Mesenchymal stem cell (in vitro differentiated cells and primary cell): Measurements from ENCODE around the gene FRYL. TPM values are rescaled to one million over a fixed set of nuclear protein-coding genes. Genes with fewer than 3 reads are reported as not detected.

Source experiments
- DNase-seq: peaks from one replicate; pipeline ENCODE4 v3.0.0-alpha.2; 2013
- H2AFZ ChIP-seq: one replicate; pipeline ENCODE4 v1.6.1; 2013; ENCODE audit warnings: low read depth, mild to moderate bottlenecking, control low read depth, inconsistent platforms, low read length, moderate library complexity
- H2AK5ac ChIP-seq: 2 replicates; pipeline ENCODE4 v1.6.1; 2013; ENCODE audit warnings: low read length, moderate library complexity, mild to moderate bottlenecking, inconsistent platforms; ENCODE audit not compliant: severe bottlenecking
- H2BK120ac ChIP-seq: one replicate; pipeline ENCODE4 v1.6.1; 2013; ENCODE audit warnings: low read depth, mild to moderate bottlenecking, inconsistent platforms, low read length, moderate library complexity
- H2BK12ac ChIP-seq, 2 experiments: one replicate each; pipeline ENCODE4 v1.6.1; 2013; ENCODE audit warnings: inconsistent platforms in 2 of 2, low read length in 2 of 2, mild to moderate bottlenecking in 2 of 2, moderate library complexity in 2 of 2, control low read depth in 1 of 2
- H2BK15ac ChIP-seq: one replicate; pipeline ENCODE4 v1.6.1; 2013; ENCODE audit warnings: mild to moderate bottlenecking, low read depth, inconsistent platforms; ENCODE audit not compliant: poor library complexity, severe bottlenecking
- H2BK5ac ChIP-seq: 2 replicates; pipeline ENCODE4 v1.6.1; 2013; ENCODE audit warnings: low read depth, mild to moderate bottlenecking, low read length, control low read depth, inconsistent platforms; ENCODE audit not compliant: poor library complexity, severe bottlenecking
- H3K14ac ChIP-seq, 2 experiments: one replicate each; pipeline ENCODE4 v1.6.1; 2013; ENCODE audit warnings: inconsistent platforms in 2 of 2, low read length in 2 of 2, control low read depth in 1 of 2, mild to moderate bottlenecking in 1 of 2, moderate library complexity in 1 of 2
- H3K18ac ChIP-seq, 2 experiments: one replicate each; pipeline ENCODE4 v1.6.1; 2013; ENCODE audit warnings: inconsistent platforms in 2 of 2, low read length in 2 of 2, control low read depth in 1 of 2, low read depth in 1 of 2, mild to moderate bottlenecking in 1 of 2
- H3K23ac ChIP-seq, 2 experiments: one replicate each; pipeline ENCODE4 v1.6.1; 2013; ENCODE audit warnings: inconsistent platforms in 2 of 2, low read length in 2 of 2, mild to moderate bottlenecking in 2 of 2, moderate library complexity in 2 of 2, control low read depth in 1 of 2
- H3K27ac ChIP-seq: 2 replicates; pipeline ENCODE4 v1.5.1; 2013; ENCODE audit warnings: mild to moderate bottlenecking, moderate library complexity, low read length, control low read depth, inconsistent platforms; ENCODE audit not compliant: poor library complexity, severe bottlenecking
- H3K27me3 ChIP-seq, 2 experiments: 2 replicates each; pipeline versions ENCODE4 v1.6.1 to v1.7.0; 2013; ENCODE audit warnings: low read length in 2 of 2, mild to moderate bottlenecking in 2 of 2, moderate library complexity in 2 of 2, control low read depth in 1 of 2, inconsistent platforms in 1 of 2; ENCODE audit not compliant: control insufficient read depth in 1 of 2, insufficient read depth in 1 of 2
- H3K36me3 ChIP-seq, 2 experiments: 2 replicates each; pipeline versions ENCODE4 v1.6.1 to v1.7.0; 2013; ENCODE audit warnings: low read length in 2 of 2, control low read depth in 1 of 2, inconsistent platforms in 1 of 2, low read depth in 1 of 2, mild to moderate bottlenecking in 1 of 2; ENCODE audit not compliant: insufficient read depth in 2 of 2, control insufficient read depth in 1 of 2
- H3K4ac ChIP-seq, 2 experiments: one replicate each; pipeline ENCODE4 v1.6.1; 2013; ENCODE audit warnings: inconsistent platforms in 2 of 2, low read length in 2 of 2, mild to moderate bottlenecking in 2 of 2, moderate library complexity in 2 of 2, control low read depth in 1 of 2, low read depth in 1 of 2
- H3K4me1 ChIP-seq: 2 replicates; pipeline ENCODE4 v1.6.1; 2013; ENCODE audit warnings: low read depth, low read length, control low read depth; ENCODE audit not compliant: control insufficient read depth, insufficient read depth
- H3K4me2 ChIP-seq: 2 replicates; pipeline ENCODE4 v1.6.1; 2013; ENCODE audit warnings: low read length, mild to moderate bottlenecking, inconsistent platforms; ENCODE audit not compliant: poor library complexity, severe bottlenecking
- H3K4me3 ChIP-seq, 2 experiments: 2 replicates each; pipeline versions ENCODE4 v1.5.1 to v1.7.0; 2013; ENCODE audit warnings: low read length in 2 of 2, mild to moderate bottlenecking in 2 of 2, control low read depth in 1 of 2, low read depth in 1 of 2; ENCODE audit not compliant: insufficient read depth in 1 of 2
- H3K79me1 ChIP-seq: replicated peaks from 2 replicates; pipeline ENCODE4 v1.6.1; 2013; ENCODE audit warnings: mild to moderate bottlenecking, control low read depth, low read length, inconsistent platforms; ENCODE audit not compliant: poor library complexity, severe bottlenecking
- H3K9ac ChIP-seq: 2 replicates; pipeline ENCODE4 v1.7.0; 2013; ENCODE audit warnings: mild to moderate bottlenecking, low read length, moderate library complexity
- H3K9me3 ChIP-seq: 2 replicates; pipeline ENCODE4 v1.7.0; 2013; ENCODE audit warnings: mild to moderate bottlenecking, low read length; ENCODE audit not compliant: control insufficient read depth
- H4K8ac ChIP-seq: one replicate; pipeline ENCODE4 v1.6.1; 2013; ENCODE audit warnings: inconsistent platforms, mild to moderate bottlenecking, low read length, moderate library complexity
- H4K91ac ChIP-seq: one replicate; pipeline ENCODE4 v1.6.1; 2013; ENCODE audit warnings: mild to moderate bottlenecking, low read length, inconsistent platforms
- WGBS: methylation state at CpG from one replicate; pipeline ENCODE4 v1.1.7; 2013; ENCODE audit warnings: mixed read lengths; 5-methylcytosine and 5-hydroxymethylcytosine counted together
- small RNA-seq: library from polyadenylated mRNA; stranded (forward); fragments of <200 nt; extraction: miRNeasy Mini kit (QIAGEN cat#:217004); gene quantifications from one replicate; pipeline ENCODE3, GENCODE V24; 2013; ENCODE audit warnings: low read depth

FRYL gene

DNA sequence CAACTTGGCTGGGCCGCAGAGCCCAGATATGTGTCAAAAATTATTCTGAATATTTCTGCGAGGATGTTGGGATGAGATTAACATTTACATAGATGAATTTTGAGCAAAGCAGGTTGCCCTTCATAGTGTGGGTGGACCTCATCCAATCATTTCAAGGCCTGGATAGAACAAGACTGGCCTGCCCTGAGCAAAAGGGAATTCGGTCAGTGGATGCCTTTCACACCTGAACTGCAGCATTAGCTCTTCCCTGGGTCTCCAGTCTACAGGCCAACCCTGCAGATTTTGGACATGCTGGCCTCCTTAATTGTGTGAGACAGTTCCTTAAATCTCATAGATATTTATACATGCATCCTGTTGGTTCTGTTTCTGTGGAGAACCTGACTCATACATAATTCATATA is 329.3 kb downstream of the FRYL start:
- H3K23ac ChIP-seq, result no peak overlapping the region
- H2BK15ac ChIP-seq, result no peak overlapping the region
- H2BK120ac ChIP-seq, result no peak overlapping the region
- H4K8ac ChIP-seq, result no peak overlapping the region
- H2BK12ac ChIP-seq, result no peak overlapping the region
- H4K91ac ChIP-seq, result no peak overlapping the region
- no peaks in the 10 kb centered on the region for H3K27me3 ChIP-seq
- H3K4ac ChIP-seq, result no peak overlapping the region
- no peaks in the 10 kb centered on the region for H3K79me1 ChIP-seq
- 79% methylated on average over 3 of the region's 3 CpGs for WGBS
- H3K4me2 ChIP-seq, result no peak overlapping the region
- no peak overlapping the region for H2AK5ac ChIP-seq
- H3K14ac ChIP-seq, result no peak overlapping the region
- H3K4me3 ChIP-seq, result no peak overlapping the region
- no peaks in the 10 kb centered on the region for H3K4me1 ChIP-seq
- no peak overlapping the region for H2AFZ ChIP-seq
- DNase-seq, result no peak
- H2BK5ac ChIP-seq, result no peak overlapping the region
- H3K18ac ChIP-seq, result no peak overlapping the region
- no peak overlapping the region for H3K27ac ChIP-seq
- no peaks in the 10 kb centered on the region for H3K36me3 ChIP-seq
- no peaks in the 10 kb centered on the region for H3K9me3 ChIP-seq
- H3K9ac ChIP-seq, result no peak overlapping the region

DNA sequence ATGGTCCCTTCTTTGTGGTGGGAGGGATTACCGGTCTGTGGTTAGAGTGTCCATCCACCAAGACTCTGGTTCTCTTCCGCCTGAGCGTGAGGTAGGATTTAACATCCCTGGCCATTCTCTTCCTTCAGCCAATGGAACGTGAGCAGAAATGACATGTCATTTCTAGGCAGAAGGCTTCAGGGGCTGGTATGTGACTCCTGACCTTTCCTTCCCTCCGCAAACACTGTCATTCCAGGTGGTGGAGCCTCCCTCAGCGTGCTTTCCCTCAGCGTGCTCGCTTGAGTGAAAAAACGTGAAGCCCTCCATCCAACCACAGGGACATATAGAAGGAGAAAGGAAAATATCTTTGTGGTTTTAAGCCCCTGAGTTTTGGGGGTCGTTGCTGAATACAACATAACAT is 330.9 kb downstream of the FRYL start:
- no peak overlapping the region for H3K4me2 ChIP-seq
- H2BK5ac ChIP-seq, result no peak overlapping the region
- H3K4ac ChIP-seq, result no peak overlapping the region
- H4K91ac ChIP-seq, result no peak overlapping the region
- no peak overlapping the region for H2BK12ac ChIP-seq
- H2AK5ac ChIP-seq, result no peak overlapping the region
- H3K36me3 ChIP-seq, result no peaks in the 10 kb centered on the region
- H3K27ac ChIP-seq, result no peak overlapping the region
- no peaks in the 10 kb centered on the region for H3K9me3 ChIP-seq
- no peak overlapping the region for H3K14ac ChIP-seq
- H3K9ac ChIP-seq, result no peak overlapping the region
- no peak overlapping the region for H3K23ac ChIP-seq
- H2BK15ac ChIP-seq, result no peak overlapping the region
- no peak overlapping the region for H2AFZ ChIP-seq
- H3K4me1 ChIP-seq, result no peaks in the 10 kb centered on the region
- no peak overlapping the region for H2BK120ac ChIP-seq
- no peak overlapping the region for H4K8ac ChIP-seq
- no peaks in the 10 kb centered on the region for H3K79me1 ChIP-seq
- no peaks in the 10 kb centered on the region for H3K27me3 ChIP-seq
- H3K4me3 ChIP-seq, result no peak overlapping the region
- H3K18ac ChIP-seq, result no peak overlapping the region
- whole genome bisulfite sequencing, result 90% methylated on average over 6 of the region's 10 CpGs
- no peak for DNase-seq

Small RNAs within 50 kb of the gene (small RNA-seq; reads per million reads assigned to genes)
- not detected for gene RNU5E-3P
